H7 (cell line): ENCODE data around the gene HOXA3. TPM values are rescaled to one million over a fixed set of nuclear protein-coding genes. Genes with fewer than 3 reads are reported as not detected.

Experiments
- DNase-seq: peaks from one replicate; pipeline ENCODE4 v3.0.0; 2012
- H3K27me3 ChIP-seq: 2 replicates; pipeline ENCODE4 v1.6.0; 2011; ENCODE audit warnings: mild to moderate bottlenecking, low read length; ENCODE audit not compliant: control insufficient read depth, insufficient read depth
- H3K36me3 ChIP-seq: replicated peaks from 2 replicates; pipeline ENCODE4 v1.5.1; 2011; ENCODE audit warnings: low read length; ENCODE audit not compliant: control insufficient read depth, insufficient read depth
- H3K4me3 ChIP-seq: 2 replicates; pipeline ENCODE4 v1.5.1; 2011; ENCODE audit warnings: low read depth, mild to moderate bottlenecking, control low read depth, low read length, moderate library complexity; ENCODE audit not compliant: insufficient read depth
- total RNA-seq: library from RNA; depleted of rRNA; stranded (reverse); fragments of >200 nt; shearing (Covaris generic); gene quantifications from 2 replicates; pipeline ENCODE4 v1.2.3, GENCODE V29; 2014

The HOXA3 gene
- total RNA-seq, 1 experiment from 2014 or later, result not detected

- H3K36me3 ChIP-seq, result no peaks in the 10 kb centered on the region
- H3K4me3 ChIP-seq, result no peak overlapping the region
Measured at GRCh38 chr7:27159266-27160144, 7.1 kb upstream of the HOXA3 start.

GRCh38 chr7:27158436-27159265, 6.3 kb upstream of the HOXA3 start:
- no peaks in the 10 kb centered on the region for H3K36me3 ChIP-seq
- peak; percentile 67 for DNase-seq
- H3K27me3 ChIP-seq, result peaks cover 100% of the 10 kb centered on the region
- no peak overlapping the region for H3K4me3 ChIP-seq

More at GRCh38 chr7:27159266-27160144, 7.1 kb upstream of the HOXA3 start:
- peaks cover 100% of the 10 kb centered on the region for H3K27me3 ChIP-seq
- DNase-seq, result peak; percentile 60

GRCh38 chr7:27157702-27158431, 5.5 kb upstream of the HOXA3 start:
- DNase-seq, result peak; percentile 60
- Histone ChIP-seq H3K4me3 (no peak overlapping the region), H3K36me3 (no peaks in the 10 kb centered on the region), H3K27me3 (peaks cover 100% of the 10 kb centered on the region)

- Histone ChIP-seq H3K36me3 (no peaks in the 10 kb centered on the region), H3K4me3 (no peak overlapping the region; the same call in 1 of the 2 replicates), H3K27me3 (peaks cover 100% of the 10 kb centered on the region)
- DNase-seq, result peak; percentile 48
Measured at GRCh38 chr7:27156916-27157701, 4.7 kb upstream of the HOXA3 start.

GRCh38 chr7:27156508-27156898, 4.1 kb upstream of the HOXA3 start, which contains the start of gene HOXA7:
Gene HOXA7 (minus strand): TSS chr7:27156675. CDS start chr7:27156545, 130 bp downstream.
- peak within 1 kb of the TSS; percentile 28 for H3K4me3 ChIP-seq
- H3K27me3 ChIP-seq, result peaks cover 100% of the 10 kb centered on the region
- peak; percentile 87 for DNase-seq
- no peaks in the 10 kb centered on the region for H3K36me3 ChIP-seq

GRCh38 chr7:27155816-27156507, 3.6 kb upstream of the HOXA3 start:
- peaks cover 100% of the 10 kb centered on the region for H3K27me3 ChIP-seq
- peak; percentile 84 for DNase-seq
- H3K36me3 ChIP-seq, result no peaks in the 10 kb centered on the region
- peak overlapping the region; percentile 28 for H3K4me3 ChIP-seq

- H3K4me3 ChIP-seq, result no peak overlapping the region
- H3K27me3 ChIP-seq, result peaks cover 100% of the 10 kb centered on the region
- no peaks in the 10 kb centered on the region for H3K36me3 ChIP-seq
- peak; percentile 66 for DNase-seq
Measured at GRCh38 chr7:27154901-27155815, 2.8 kb upstream of the HOXA3 start.

GRCh38 chr7:27154369-27154768, 2.0 kb upstream of the HOXA3 start:
- Histone ChIP-seq H3K4me3 (no peak overlapping the region), H3K36me3 (no peaks in the 10 kb centered on the region), H3K27me3 (peaks cover 100% of the 10 kb centered on the region)
- peak; percentile 53 for DNase-seq

- Histone ChIP-seq H3K4me3 (no peak overlapping the region), H3K27me3 (peaks cover 100% of the 10 kb centered on the region), H3K36me3 (no peaks in the 10 kb centered on the region)
- DNase-seq, result peak; percentile 33
Measured at GRCh38 chr7:27153526-27153925, 1.1 kb upstream of the HOXA3 start.

GRCh38 chr7:27152816-27153442, 546 bp upstream of the HOXA3 start:
- no peak overlapping the region for H3K4me3 ChIP-seq
- peak; percentile 67 for DNase-seq
- peaks cover 100% of the 10 kb centered on the region for H3K27me3 ChIP-seq
- no peaks in the 10 kb centered on the region for H3K36me3 ChIP-seq

- peaks cover 100% of the 10 kb centered on the region for H3K27me3 ChIP-seq
- H3K36me3 ChIP-seq, result no peaks in the 10 kb centered on the region
- peak; percentile 79 for DNase-seq
- H3K4me3 ChIP-seq, result no peak overlapping the region
Measured at GRCh38 chr7:27151341-27151930, 947 bp downstream of the HOXA3 start.
